Keratinocyte (primary cell): ENCODE data around the gene TIMM23.
"Not testable (repeated sequence)": the region's sequence is repeated elsewhere in the genome, so short reads cannot be mapped to it uniquely, and the experiment has no call there.

Experiments used
- EZH2 ChIP-seq: IDR thresholded peaks from one replicate; pipeline ENCODE4 v1.6.1; 2012; ENCODE audit warnings: inconsistent platforms, mild to moderate bottlenecking, low read length, moderate library complexity
- TF ChIP-seq, protein P1 (sequence below), 3 experiments: IDR thresholded peaks in 1 of 3; conservative IDR thresholded peaks in 1 of 3; optimal IDR thresholded peaks in 1 of 3; 2 replicates in 2 of 3; 3 replicates in 1 of 3; pipeline versions ENCODE3 to v1.5.1; 2011; ENCODE audit warnings: low read length in 3 of 3, mild to moderate bottlenecking in 3 of 3, moderate library complexity in 2 of 3, control low read depth in 1 of 3, inconsistent platforms in 1 of 3; ENCODE audit not compliant: insufficient read depth in 2 of 3; ENCODE audit errors: extremely low read depth in 1 of 3

DNA sequence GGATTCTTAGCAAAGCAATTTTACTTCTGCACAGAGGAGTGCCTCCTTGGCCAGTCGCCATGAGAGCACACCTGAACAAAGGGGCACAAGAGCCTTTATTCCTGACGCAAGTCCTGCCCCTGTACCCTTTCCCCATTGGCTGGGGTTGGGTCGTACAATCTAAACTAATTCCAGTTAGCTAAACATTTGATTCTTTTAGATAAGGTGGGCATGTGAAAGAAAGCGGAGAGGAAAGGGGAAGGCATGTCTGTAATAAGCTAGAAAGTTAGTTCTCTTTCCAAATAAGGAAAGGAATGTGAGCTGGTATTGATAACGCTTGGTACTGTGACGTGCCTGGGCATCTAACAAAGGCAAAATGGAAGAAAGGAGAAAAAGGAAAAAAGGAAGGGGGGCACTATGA is 15.7 kb upstream of the TIMM23 start:
- TF ChIP-seq, protein P1, sequence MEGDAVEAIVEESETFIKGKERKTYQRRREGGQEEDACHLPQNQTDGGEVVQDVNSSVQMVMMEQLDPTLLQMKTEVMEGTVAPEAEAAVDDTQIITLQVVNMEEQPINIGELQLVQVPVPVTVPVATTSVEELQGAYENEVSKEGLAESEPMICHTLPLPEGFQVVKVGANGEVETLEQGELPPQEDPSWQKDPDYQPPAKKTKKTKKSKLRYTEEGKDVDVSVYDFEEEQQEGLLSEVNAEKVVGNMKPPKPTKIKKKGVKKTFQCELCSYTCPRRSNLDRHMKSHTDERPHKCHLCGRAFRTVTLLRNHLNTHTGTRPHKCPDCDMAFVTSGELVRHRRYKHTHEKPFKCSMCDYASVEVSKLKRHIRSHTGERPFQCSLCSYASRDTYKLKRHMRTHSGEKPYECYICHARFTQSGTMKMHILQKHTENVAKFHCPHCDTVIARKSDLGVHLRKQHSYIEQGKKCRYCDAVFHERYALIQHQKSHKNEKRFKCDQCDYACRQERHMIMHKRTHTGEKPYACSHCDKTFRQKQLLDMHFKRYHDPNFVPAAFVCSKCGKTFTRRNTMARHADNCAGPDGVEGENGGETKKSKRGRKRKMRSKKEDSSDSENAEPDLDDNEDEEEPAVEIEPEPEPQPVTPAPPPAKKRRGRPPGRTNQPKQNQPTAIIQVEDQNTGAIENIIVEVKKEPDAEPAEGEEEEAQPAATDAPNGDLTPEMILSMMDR (optimal IDR thresholded peaks at IDR 0.05 in 1 of 3, IDR thresholded peaks at IDR 0.05 in 1 of 3, conservative IDR thresholded peaks at IDR 0.05 in 1 of 3; ENCODE audit: extremely low read depth in 1 of 3, insufficient read depth in 2 of 3, low read length in 3 of 3) = not testable (repeated sequence)
- not testable (repeated sequence) for TF ChIP-seq EZH2
